H1 (cell line): ENCODE measurements around the gene MPLKIP. TPM values are rescaled to one million over a fixed set of nuclear protein-coding genes. Genes with fewer than 3 reads are reported as not detected.

Experiments
- CBX5 ChIP-seq: fragments of 300-800, 300-1000 bp; sonication (generic); IDR thresholded peaks from 2 replicates; pipeline ENCODE4 v1.7.1; 2016; ENCODE audit warnings: antibody characterized with exemption, low read length, low read depth
- CBX8 ChIP-seq: fragments of 300-800, 300-1000 bp; sonication (generic); IDR thresholded peaks from 2 replicates; pipeline ENCODE4 v1.7.1; 2016; ENCODE audit warnings: low read depth, low read length, borderline replicate concordance
- RNF2 ChIP-seq: fragments of 200-900, 300-1000 bp; sonication (generic); IDR thresholded peaks from 2 replicates; pipeline ENCODE4 v1.7.1; 2016; ENCODE audit warnings: borderline replicate concordance, low read depth, mild to moderate bottlenecking, antibody characterized with exemption, low read length; ENCODE audit not compliant: poor library complexity, severe bottlenecking; ENCODE audit errors: missing control alignments
- SAP30 ChIP-seq: fragments of 300-600 bp; sonication (generic); IDR thresholded peaks from 2 replicates; pipeline ENCODE4 v1.7.1; 2012; ENCODE audit warnings: low read length, moderate library complexity, mild to moderate bottlenecking, inconsistent platforms; ENCODE audit not compliant: insufficient read depth, insufficient replicate concordance
- SIN3A ChIP-seq, 2 experiments: IDR thresholded peaks in 1 of 2; conservative IDR thresholded peaks in 1 of 2; 2 replicates each; pipeline ENCODE4 v1.6.1; 2011 to 2012; ENCODE audit warnings: low read length in 2 of 2, improper control_type of control experiment in 1 of 2, low read depth in 1 of 2, mild to moderate bottlenecking in 1 of 2
- polyA plus RNA-seq, 7 experiments: library from polyadenylated mRNA; depleted of rRNA in 3 of 7; stranded (reverse) in 5 of 7; unstranded in 2 of 7; fragments of >200 nt in 5 of 7; fragments of 200-250 nt in 2 of 7; gene quantifications; 1 replicate in 5 of 7; 2 replicates in 1 of 7; 4 replicates in 1 of 7; pipeline versions ENCODE4 v1.2.1 to v1.2.3, GENCODE V29; 2011 to 2013; ENCODE audit warnings: missing spikeins in 2 of 7, mixed read lengths in 2 of 7
- total RNA-seq: library from RNA; stranded (reverse); fragmentation: NEBNext Ultra II Directional; extraction: Animal tissue kit (Norgen Biotek cat#: 25700); gene quantifications from 2 replicates; pipeline ENCODE4 v1.2.1, GENCODE V29; 2021
- TF ChIP-seq, protein P1 (sequence below): fragments of 300-600 bp; sonication (generic); IDR thresholded peaks from 2 replicates; pipeline ENCODE4 v1.7.1; 2012; ENCODE audit warnings: low read length, moderate library complexity, mild to moderate bottlenecking, inconsistent platforms; ENCODE audit not compliant: insufficient replicate concordance

Gene MPLKIP
- total and polyA plus RNA-seq, 2 of the 8 experiments (the other 6 are each of a cell fraction or from before 2014, with no cell fraction given): 57.2 to 73.4 TPM

GRCh38 chr7:40097728-40098127 is 36.7 kb downstream of the MPLKIP start (continued):
- TF ChIP-seq, protein P1, sequence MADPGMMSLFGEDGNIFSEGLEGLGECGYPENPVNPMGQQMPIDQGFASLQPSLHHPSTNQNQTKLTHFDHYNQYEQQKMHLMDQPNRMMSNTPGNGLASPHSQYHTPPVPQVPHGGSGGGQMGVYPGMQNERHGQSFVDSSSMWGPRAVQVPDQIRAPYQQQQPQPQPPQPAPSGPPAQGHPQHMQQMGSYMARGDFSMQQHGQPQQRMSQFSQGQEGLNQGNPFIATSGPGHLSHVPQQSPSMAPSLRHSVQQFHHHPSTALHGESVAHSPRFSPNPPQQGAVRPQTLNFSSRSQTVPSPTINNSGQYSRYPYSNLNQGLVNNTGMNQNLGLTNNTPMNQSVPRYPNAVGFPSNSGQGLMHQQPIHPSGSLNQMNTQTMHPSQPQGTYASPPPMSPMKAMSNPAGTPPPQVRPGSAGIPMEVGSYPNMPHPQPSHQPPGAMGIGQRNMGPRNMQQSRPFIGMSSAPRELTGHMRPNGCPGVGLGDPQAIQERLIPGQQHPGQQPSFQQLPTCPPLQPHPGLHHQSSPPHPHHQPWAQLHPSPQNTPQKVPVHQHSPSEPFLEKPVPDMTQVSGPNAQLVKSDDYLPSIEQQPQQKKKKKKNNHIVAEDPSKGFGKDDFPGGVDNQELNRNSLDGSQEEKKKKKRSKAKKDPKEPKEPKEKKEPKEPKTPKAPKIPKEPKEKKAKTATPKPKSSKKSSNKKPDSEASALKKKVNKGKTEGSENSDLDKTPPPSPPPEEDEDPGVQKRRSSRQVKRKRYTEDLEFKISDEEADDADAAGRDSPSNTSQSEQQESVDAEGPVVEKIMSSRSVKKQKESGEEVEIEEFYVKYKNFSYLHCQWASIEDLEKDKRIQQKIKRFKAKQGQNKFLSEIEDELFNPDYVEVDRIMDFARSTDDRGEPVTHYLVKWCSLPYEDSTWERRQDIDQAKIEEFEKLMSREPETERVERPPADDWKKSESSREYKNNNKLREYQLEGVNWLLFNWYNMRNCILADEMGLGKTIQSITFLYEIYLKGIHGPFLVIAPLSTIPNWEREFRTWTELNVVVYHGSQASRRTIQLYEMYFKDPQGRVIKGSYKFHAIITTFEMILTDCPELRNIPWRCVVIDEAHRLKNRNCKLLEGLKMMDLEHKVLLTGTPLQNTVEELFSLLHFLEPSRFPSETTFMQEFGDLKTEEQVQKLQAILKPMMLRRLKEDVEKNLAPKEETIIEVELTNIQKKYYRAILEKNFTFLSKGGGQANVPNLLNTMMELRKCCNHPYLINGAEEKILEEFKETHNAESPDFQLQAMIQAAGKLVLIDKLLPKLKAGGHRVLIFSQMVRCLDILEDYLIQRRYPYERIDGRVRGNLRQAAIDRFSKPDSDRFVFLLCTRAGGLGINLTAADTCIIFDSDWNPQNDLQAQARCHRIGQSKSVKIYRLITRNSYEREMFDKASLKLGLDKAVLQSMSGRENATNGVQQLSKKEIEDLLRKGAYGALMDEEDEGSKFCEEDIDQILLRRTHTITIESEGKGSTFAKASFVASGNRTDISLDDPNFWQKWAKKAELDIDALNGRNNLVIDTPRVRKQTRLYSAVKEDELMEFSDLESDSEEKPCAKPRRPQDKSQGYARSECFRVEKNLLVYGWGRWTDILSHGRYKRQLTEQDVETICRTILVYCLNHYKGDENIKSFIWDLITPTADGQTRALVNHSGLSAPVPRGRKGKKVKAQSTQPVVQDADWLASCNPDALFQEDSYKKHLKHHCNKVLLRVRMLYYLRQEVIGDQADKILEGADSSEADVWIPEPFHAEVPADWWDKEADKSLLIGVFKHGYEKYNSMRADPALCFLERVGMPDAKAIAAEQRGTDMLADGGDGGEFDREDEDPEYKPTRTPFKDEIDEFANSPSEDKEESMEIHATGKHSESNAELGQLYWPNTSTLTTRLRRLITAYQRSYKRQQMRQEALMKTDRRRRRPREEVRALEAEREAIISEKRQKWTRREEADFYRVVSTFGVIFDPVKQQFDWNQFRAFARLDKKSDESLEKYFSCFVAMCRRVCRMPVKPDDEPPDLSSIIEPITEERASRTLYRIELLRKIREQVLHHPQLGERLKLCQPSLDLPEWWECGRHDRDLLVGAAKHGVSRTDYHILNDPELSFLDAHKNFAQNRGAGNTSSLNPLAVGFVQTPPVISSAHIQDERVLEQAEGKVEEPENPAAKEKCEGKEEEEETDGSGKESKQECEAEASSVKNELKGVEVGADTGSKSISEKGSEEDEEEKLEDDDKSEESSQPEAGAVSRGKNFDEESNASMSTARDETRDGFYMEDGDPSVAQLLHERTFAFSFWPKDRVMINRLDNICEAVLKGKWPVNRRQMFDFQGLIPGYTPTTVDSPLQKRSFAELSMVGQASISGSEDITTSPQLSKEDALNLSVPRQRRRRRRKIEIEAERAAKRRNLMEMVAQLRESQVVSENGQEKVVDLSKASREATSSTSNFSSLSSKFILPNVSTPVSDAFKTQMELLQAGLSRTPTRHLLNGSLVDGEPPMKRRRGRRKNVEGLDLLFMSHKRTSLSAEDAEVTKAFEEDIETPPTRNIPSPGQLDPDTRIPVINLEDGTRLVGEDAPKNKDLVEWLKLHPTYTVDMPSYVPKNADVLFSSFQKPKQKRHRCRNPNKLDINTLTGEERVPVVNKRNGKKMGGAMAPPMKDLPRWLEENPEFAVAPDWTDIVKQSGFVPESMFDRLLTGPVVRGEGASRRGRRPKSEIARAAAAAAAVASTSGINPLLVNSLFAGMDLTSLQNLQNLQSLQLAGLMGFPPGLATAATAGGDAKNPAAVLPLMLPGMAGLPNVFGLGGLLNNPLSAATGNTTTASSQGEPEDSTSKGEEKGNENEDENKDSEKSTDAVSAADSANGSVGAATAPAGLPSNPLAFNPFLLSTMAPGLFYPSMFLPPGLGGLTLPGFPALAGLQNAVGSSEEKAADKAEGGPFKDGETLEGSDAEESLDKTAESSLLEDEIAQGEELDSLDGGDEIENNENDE: no peak
- TF ChIP-seq RNF2 (no peak), CBX5 (no peak), SAP30 (no peak), CBX8 (no peak), SIN3A (conservative IDR thresholded peaks at IDR 0.05 in 1 of 2, IDR thresholded peaks at IDR 0.05 in 1 of 2; ENCODE audit: low read depth in 1 of 2, low read length in 2 of 2) (no peak)
